WTC11 (cell line): Measurements from ENCODE around the gene PRR5. TPM values are rescaled to one million over a fixed set of nuclear protein-coding genes. Genes with fewer than 3 reads are reported as not detected.

ENCODE experiments used
- ATAC-seq: fragments of 200-7000 bp; cut with Tn5 transposase; 2 replicates; pipeline ENCODE4 v1.10.0; 2021; ENCODE audit warnings: mild to moderate bottlenecking, moderate library complexity
- CTCF ChIA-PET: fragments of 300-600 bp; sonication (Branson Sonifier 250); formaldehyde crosslinking; loops from one replicate; lab custom pipeline; 2021; ENCODE audit warnings: antibody characterized with exemption; lab: Charles Lee
- POLR2A ChIA-PET: fragments of 350-600 bp; sonication (Branson Sonifier 250); formaldehyde crosslinking; loops from one replicate; lab custom pipeline; 2021; ENCODE audit warnings: antibody characterized with exemption; lab: Charles Lee
- DNase-seq: peaks from one replicate; pipeline ENCODE4 v3.0.0; 2021; ENCODE audit warnings: low spot score
- H3K27ac Mint-ChIP-seq: 2 replicates; pipeline ENCODE4 v1.8.0; 2021; ENCODE audit warnings: mixed read lengths
- H3K27me3 Mint-ChIP-seq: 2 replicates; pipeline ENCODE4 v1.8.0; 2021; ENCODE audit warnings: low read depth, mild to moderate bottlenecking, moderate library complexity, mixed read lengths
- H3K36me3 Mint-ChIP-seq: 2 replicates; pipeline ENCODE4 v1.8.0; 2021; ENCODE audit warnings: mixed read lengths
- H3K4me1 Mint-ChIP-seq: 2 replicates; pipeline ENCODE4 v1.8.0; 2022; ENCODE audit warnings: mixed read lengths
- H3K4me3 Mint-ChIP-seq: 2 replicates; pipeline ENCODE4 v1.8.0; 2021; ENCODE audit warnings: mild to moderate bottlenecking, moderate library complexity, mixed read lengths
- H3K9me3 Mint-ChIP-seq: 2 replicates; pipeline ENCODE4 v1.8.0; 2021; ENCODE audit warnings: mixed read lengths
- CBFB ChIP-seq: sonication (generic); formaldehyde crosslinking; IDR thresholded peaks from 2 replicates; pipeline ENCODE4 v1.8.1; 2022; ENCODE audit warnings: mild to moderate bottlenecking, low read depth, missing genetic modification reagents
- EMX1 ChIP-seq: fragments of 250-450 bp; sonication (Bioruptor Pico); IDR thresholded peaks from 2 replicates; pipeline ENCODE4 v1.8.0; 2021; ENCODE audit warnings: mild to moderate bottlenecking
- ETV6 ChIP-seq: sonication (generic); formaldehyde crosslinking; IDR thresholded peaks from 2 replicates; pipeline ENCODE4 v1.8.1; 2022; ENCODE audit warnings: mild to moderate bottlenecking, missing genetic modification reagents
- FOXJ3 ChIP-seq: sonication (generic); formaldehyde crosslinking; IDR thresholded peaks from 2 replicates; pipeline ENCODE4 v1.9.0; 2021; ENCODE audit warnings: missing genetic modification reagents, mild to moderate bottlenecking, borderline replicate concordance
- GABPB1 ChIP-seq: sonication (generic); formaldehyde crosslinking; IDR thresholded peaks from 2 replicates; pipeline ENCODE4 v1.8.1; 2023; ENCODE audit warnings: mild to moderate bottlenecking, missing genetic modification reagents
- HMGA2 ChIP-seq: fragments of 250-450 bp; sonication (Bioruptor Pico); IDR thresholded peaks from 2 replicates; pipeline ENCODE4 v1.4.0; 2021; ENCODE audit warnings: mild to moderate bottlenecking, moderate library complexity
- IRF2 ChIP-seq: sonication (generic); formaldehyde crosslinking; IDR thresholded peaks from 2 replicates; pipeline ENCODE4 v1.8.0; 2022; ENCODE audit warnings: low read depth, missing genetic modification reagents, borderline replicate concordance
- KAT7 ChIP-seq: sonication (generic); formaldehyde crosslinking; IDR thresholded peaks from 2 replicates; pipeline ENCODE4 v1.8.1; 2023; ENCODE audit warnings: missing genetic modification reagents, mild to moderate bottlenecking, borderline replicate concordance
- NR2C2 ChIP-seq: sonication (generic); formaldehyde crosslinking; IDR thresholded peaks from 2 replicates; pipeline ENCODE4 v1.8.0; 2022; ENCODE audit warnings: mild to moderate bottlenecking, missing genetic modification reagents
- OVOL2 ChIP-seq: fragments of 250-450 bp; sonication (Bioruptor Pico); IDR thresholded peaks from 2 replicates; pipeline ENCODE4 v1.9.0; 2021; ENCODE audit warnings: mild to moderate bottlenecking, borderline replicate concordance
- SMAD3 ChIP-seq: sonication (generic); formaldehyde crosslinking; IDR thresholded peaks from 2 replicates; pipeline ENCODE4 v1.8.0; 2022; ENCODE audit warnings: missing genetic modification reagents, mild to moderate bottlenecking, borderline replicate concordance
- ZNF232 ChIP-seq: sonication (generic); formaldehyde crosslinking; IDR thresholded peaks from 2 replicates; pipeline ENCODE4 v1.8.0; 2022; ENCODE audit warnings: mild to moderate bottlenecking, missing genetic modification reagents
- ZNF423 ChIP-seq: fragments of 250-450 bp; sonication (Bioruptor Pico); IDR thresholded peaks from 2 replicates; pipeline ENCODE4 v2.1.2; 2022; ENCODE audit warnings: mild to moderate bottlenecking, moderate library complexity
- total RNA-seq: library from RNA; stranded (reverse); gene quantifications from 3 replicates; pipeline ENCODE4 v1.2.3, GENCODE V29; 2021
- TF ChIP-seq, protein P1 (sequence below): sonication (generic); formaldehyde crosslinking; IDR thresholded peaks from 2 replicates; pipeline ENCODE4 v1.8.1; 2023; ENCODE audit warnings: mild to moderate bottlenecking, missing genetic modification reagents, borderline replicate concordance
- TF ChIP-seq, protein P2 (sequence below): sonication (generic); formaldehyde crosslinking; IDR thresholded peaks from 2 replicates; pipeline ENCODE4 v1.8.1; 2023; ENCODE audit warnings: mild to moderate bottlenecking, moderate library complexity, missing genetic modification reagents
- TF ChIP-seq, protein P3 (sequence below): sonication (generic); formaldehyde crosslinking; IDR thresholded peaks from 2 replicates; pipeline ENCODE4 v1.8.0; 2023; ENCODE audit warnings: missing genetic modification reagents, mild to moderate bottlenecking, borderline replicate concordance
- TF ChIP-seq, protein P4 (sequence below): fragments of 250-450 bp; sonication (Bioruptor Pico); IDR thresholded peaks from 2 replicates; pipeline ENCODE4 v2.1.2; 2022; ENCODE audit warnings: mild to moderate bottlenecking, moderate library complexity
- TF ChIP-seq, protein P5 (sequence below): sonication (generic); formaldehyde crosslinking; conservative IDR thresholded peaks from 2 replicates; pipeline ENCODE4 v1.8.1; 2022; ENCODE audit warnings: mild to moderate bottlenecking, missing genetic modification reagents
- TF ChIP-seq, protein P6 (sequence below): sonication (generic); formaldehyde crosslinking; IDR thresholded peaks from 2 replicates; pipeline ENCODE4 v1.8.0; 2022; ENCODE audit warnings: mild to moderate bottlenecking, missing genetic modification reagents
- TF ChIP-seq, protein P7 (sequence below): sonication (generic); formaldehyde crosslinking; IDR thresholded peaks from 2 replicates; pipeline ENCODE4 v1.8.1; 2022; ENCODE audit warnings: missing genetic modification reagents, borderline replicate concordance

PRR5 gene
- total RNA-seq, 1 experiment from 2014 or later = 15.6 TPM

DNA sequence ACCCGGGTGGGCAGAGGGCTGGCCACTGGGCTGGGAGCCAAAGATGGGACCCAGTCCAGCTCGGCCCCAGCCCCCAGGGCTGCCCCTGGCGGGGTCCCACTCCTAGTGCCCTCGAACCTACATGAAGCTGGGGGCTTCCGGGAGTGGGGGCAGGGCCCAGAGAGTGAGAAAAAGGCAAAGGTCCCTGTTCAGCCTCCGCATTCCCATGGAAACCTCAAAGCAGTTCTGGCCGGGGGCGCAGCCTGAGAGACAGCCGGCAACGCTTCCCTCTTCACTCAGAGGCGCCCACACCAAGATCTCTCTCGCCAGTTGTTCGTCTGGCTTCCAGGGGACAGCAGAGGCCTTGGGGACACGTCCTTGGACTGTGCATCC lies 28.0 kb downstream of the PRR5 start (continued):
- TF ChIP-seq, protein P1, sequence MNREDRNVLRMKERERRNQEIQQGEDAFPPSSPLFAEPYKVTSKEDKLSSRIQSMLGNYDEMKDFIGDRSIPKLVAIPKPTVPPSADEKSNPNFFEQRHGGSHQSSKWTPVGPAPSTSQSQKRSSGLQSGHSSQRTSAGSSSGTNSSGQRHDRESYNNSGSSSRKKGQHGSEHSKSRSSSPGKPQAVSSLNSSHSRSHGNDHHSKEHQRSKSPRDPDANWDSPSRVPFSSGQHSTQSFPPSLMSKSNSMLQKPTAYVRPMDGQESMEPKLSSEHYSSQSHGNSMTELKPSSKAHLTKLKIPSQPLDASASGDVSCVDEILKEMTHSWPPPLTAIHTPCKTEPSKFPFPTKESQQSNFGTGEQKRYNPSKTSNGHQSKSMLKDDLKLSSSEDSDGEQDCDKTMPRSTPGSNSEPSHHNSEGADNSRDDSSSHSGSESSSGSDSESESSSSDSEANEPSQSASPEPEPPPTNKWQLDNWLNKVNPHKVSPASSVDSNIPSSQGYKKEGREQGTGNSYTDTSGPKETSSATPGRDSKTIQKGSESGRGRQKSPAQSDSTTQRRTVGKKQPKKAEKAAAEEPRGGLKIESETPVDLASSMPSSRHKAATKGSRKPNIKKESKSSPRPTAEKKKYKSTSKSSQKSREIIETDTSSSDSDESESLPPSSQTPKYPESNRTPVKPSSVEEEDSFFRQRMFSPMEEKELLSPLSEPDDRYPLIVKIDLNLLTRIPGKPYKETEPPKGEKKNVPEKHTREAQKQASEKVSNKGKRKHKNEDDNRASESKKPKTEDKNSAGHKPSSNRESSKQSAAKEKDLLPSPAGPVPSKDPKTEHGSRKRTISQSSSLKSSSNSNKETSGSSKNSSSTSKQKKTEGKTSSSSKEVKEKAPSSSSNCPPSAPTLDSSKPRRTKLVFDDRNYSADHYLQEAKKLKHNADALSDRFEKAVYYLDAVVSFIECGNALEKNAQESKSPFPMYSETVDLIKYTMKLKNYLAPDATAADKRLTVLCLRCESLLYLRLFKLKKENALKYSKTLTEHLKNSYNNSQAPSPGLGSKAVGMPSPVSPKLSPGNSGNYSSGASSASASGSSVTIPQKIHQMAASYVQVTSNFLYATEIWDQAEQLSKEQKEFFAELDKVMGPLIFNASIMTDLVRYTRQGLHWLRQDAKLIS (CRISPR knock-in tag) = no peak
- TF ChIP-seq GABPB1 (CRISPR knock-in tag) (no peak), ZNF232 (CRISPR knock-in tag) (no peak), EMX1 (no peak), OVOL2 (CRISPR knock-in tag) (no peak), CBFB (no peak), HMGA2 (no peak)
- TF ChIP-seq, protein P2, sequence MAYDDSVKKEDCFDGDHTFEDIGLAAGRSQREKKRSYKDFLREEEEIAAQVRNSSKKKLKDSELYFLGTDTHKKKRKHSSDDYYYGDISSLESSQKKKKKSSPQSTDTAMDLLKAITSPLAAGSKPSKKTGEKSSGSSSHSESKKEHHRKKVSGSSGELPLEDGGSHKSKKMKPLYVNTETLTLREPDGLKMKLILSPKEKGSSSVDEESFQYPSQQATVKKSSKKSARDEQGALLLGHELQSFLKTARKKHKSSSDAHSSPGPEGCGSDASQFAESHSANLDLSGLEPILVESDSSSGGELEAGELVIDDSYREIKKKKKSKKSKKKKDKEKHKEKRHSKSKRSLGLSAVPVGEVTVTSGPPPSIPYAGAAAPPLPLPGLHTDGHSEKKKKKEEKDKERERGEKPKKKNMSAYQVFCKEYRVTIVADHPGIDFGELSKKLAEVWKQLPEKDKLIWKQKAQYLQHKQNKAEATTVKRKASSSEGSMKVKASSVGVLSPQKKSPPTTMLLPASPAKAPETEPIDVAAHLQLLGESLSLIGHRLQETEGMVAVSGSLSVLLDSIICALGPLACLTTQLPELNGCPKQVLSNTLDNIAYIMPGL = no peak
- TF ChIP-seq, protein P3, sequence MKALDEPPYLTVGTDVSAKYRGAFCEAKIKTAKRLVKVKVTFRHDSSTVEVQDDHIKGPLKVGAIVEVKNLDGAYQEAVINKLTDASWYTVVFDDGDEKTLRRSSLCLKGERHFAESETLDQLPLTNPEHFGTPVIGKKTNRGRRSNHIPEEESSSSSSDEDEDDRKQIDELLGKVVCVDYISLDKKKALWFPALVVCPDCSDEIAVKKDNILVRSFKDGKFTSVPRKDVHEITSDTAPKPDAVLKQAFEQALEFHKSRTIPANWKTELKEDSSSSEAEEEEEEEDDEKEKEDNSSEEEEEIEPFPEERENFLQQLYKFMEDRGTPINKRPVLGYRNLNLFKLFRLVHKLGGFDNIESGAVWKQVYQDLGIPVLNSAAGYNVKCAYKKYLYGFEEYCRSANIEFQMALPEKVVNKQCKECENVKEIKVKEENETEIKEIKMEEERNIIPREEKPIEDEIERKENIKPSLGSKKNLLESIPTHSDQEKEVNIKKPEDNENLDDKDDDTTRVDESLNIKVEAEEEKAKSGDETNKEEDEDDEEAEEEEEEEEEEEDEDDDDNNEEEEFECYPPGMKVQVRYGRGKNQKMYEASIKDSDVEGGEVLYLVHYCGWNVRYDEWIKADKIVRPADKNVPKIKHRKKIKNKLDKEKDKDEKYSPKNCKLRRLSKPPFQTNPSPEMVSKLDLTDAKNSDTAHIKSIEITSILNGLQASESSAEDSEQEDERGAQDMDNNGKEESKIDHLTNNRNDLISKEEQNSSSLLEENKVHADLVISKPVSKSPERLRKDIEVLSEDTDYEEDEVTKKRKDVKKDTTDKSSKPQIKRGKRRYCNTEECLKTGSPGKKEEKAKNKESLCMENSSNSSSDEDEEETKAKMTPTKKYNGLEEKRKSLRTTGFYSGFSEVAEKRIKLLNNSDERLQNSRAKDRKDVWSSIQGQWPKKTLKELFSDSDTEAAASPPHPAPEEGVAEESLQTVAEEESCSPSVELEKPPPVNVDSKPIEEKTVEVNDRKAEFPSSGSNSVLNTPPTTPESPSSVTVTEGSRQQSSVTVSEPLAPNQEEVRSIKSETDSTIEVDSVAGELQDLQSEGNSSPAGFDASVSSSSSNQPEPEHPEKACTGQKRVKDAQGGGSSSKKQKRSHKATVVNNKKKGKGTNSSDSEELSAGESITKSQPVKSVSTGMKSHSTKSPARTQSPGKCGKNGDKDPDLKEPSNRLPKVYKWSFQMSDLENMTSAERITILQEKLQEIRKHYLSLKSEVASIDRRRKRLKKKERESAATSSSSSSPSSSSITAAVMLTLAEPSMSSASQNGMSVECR = no peak
- TF ChIP-seq, protein P4, sequence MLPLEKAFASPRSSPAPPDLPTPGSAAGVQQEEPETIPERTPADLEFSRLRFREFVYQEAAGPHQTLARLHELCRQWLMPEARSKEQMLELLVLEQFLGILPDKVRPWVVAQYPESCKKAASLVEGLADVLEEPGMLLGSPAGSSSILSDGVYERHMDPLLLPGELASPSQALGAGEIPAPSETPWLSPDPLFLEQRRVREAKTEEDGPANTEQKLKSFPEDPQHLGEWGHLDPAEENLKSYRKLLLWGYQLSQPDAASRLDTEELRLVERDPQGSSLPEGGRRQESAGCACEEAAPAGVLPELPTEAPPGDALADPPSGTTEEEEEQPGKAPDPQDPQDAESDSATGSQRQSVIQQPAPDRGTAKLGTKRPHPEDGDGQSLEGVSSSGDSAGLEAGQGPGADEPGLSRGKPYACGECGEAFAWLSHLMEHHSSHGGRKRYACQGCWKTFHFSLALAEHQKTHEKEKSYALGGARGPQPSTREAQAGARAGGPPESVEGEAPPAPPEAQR (CRISPR knock-in tag) = no peak

DNA sequence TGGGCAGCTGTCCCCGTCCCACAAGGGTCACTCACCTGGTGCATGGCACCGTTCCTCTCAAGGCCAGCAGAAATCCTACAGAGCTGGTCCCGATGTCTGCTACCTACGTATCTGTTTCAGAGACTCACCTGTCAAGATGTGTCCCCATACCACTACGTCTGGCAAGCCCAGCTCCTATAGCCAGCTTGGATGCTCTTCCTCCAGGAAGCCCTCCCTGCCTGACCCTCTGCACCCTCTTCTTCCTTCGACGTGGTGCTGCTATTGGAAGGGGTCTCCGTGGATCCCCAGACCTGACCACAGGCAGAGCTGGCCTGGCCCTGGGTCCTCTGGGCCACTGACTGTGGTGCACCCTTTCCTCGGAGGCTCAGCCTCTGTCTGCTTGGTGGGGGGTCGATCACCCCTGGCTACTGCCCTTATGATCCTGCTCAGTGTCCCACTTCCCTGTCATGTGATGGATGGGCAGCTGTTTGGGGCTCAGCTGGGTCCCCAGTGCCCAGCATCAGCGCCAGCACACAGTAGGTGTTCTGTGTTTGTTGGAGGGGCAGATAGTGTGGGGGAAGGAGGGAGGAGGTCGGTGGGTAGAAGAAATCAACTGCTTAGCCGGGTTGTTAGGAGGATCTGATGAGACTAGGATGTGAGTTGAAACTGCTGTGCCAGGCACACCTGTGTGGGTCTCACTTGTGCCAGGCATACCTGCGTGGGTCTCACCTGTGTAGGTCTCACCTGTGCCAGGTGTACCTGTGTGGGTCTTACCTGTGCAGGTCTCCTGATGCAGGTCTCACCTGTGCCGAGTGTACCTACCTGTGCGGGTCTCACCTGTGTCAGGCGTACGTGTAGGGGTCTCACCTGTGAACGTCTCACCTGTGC lies 28.7 kb downstream of the PRR5 start:
- ATAC-seq = no peak
- POLR2A ChIA-PET = interaction anchor here (0.9 kb wide), 1 partner anchor 24 kb away, joined by 3 read pairs; no protein-coding TSS in a partner anchor
- Mint-ChIP-seq H3K36me3 (no peaks in the 10 kb centered on the region; the same call in 1 of the 2 replicates), H3K27me3 (no peaks in the 10 kb centered on the region), H3K9me3 (no peaks in the 10 kb centered on the region; the same call in 1 of the 2 replicates), H3K4me1 (no peaks in the 10 kb centered on the region; the same call in 1 of the 2 replicates), H3K27ac (peak overlapping the region; percentile 22; the same call in 1 of the 2 replicates), H3K4me3 (no peak overlapping the region)
- CTCF ChIA-PET = interaction anchor here (0.6 to 5.5 kb wide), 2 partner anchors 46 to 772 kb away, joined by 5 to 20 read pairs; no protein-coding TSS in a partner anchor
- no peak for DNase-seq
- TF ChIP-seq, protein P5, sequence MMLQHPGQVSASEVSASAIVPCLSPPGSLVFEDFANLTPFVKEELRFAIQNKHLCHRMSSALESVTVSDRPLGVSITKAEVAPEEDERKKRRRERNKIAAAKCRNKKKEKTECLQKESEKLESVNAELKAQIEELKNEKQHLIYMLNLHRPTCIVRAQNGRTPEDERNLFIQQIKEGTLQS (CRISPR knock-in tag) = no peak
- no peak for TF ChIP-seq ZNF423 (CRISPR knock-in tag)
- no peak for TF ChIP-seq NR2C2 (CRISPR knock-in tag)
- TF ChIP-seq ETV6 (CRISPR knock-in tag) = no peak
- TF ChIP-seq, protein P6, sequence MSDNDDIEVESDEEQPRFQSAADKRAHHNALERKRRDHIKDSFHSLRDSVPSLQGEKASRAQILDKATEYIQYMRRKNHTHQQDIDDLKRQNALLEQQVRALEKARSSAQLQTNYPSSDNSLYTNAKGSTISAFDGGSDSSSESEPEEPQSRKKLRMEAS (CRISPR knock-in tag) = no peak
- TF ChIP-seq IRF2 (CRISPR knock-in tag) = no peak
- TF ChIP-seq KAT7 (CRISPR knock-in tag) = no peak
- TF ChIP-seq FOXJ3 (CRISPR knock-in tag) = no peak
- TF ChIP-seq, protein P7, sequence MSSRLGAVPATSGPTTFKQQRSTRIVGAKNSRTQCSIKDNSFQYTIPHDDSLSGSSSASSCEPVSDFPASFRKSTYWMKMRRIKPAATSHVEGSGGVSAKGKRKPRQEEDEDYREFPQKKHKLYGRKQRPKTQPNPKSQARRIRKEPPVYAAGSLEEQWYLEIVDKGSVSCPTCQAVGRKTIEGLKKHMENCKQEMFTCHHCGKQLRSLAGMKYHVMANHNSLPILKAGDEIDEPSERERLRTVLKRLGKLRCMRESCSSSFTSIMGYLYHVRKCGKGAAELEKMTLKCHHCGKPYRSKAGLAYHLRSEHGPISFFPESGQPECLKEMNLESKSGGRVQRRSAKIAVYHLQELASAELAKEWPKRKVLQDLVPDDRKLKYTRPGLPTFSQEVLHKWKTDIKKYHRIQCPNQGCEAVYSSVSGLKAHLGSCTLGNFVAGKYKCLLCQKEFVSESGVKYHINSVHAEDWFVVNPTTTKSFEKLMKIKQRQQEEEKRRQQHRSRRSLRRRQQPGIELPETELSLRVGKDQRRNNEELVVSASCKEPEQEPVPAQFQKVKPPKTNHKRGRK (CRISPR knock-in tag) = no peak
- TF ChIP-seq SMAD3 = no peak
